NCI-H82 (cell line): ENCODE measurements around the gene SUSD3.
"Not testable (repeated sequence)": the region's sequence is repeated elsewhere in the genome, so short reads cannot be mapped to it uniquely, and the experiment has no call there.

ENCODE experiments used
- DNase-seq: peaks from one replicate; lab custom pipeline; 2025; lab: John Stamatoyannopoulos, UW

The SUSD3 gene

GRCh38 chr9:93093877-93094657 is 35.6 kb downstream of the SUSD3 start:
- no peak for DNase-seq

- DNase-seq = no peak
These were observed 36.2 kb downstream of the SUSD3 start for GRCh38 chr9:93094658-93095204.

- peak; percentile 100 for DNase-seq
These were observed 37.0 kb downstream of the SUSD3 start for GRCh38 chr9:93095205-93096130.

- peak; percentile 50 for DNase-seq
These were observed 37.8 kb downstream of the SUSD3 start, which contains the start of gene CARD19 for GRCh38 chr9:93096131-93096802. CARD19 (plus strand) TSS chr9:93096217; CDS start chr9:93096346, 129 bp downstream.

GRCh38 chr9:93096811-93097382 is 38.4 kb downstream of the SUSD3 start:
- peak; percentile 50 for DNase-seq

- no peak for DNase-seq
These were observed 39.2 kb downstream of the SUSD3 start for GRCh38 chr9:93097511-93098201.

- no peak for DNase-seq
These were observed 39.9 kb downstream of the SUSD3 start for GRCh38 chr9:93098236-93098946.

- DNase-seq = no peak
These were observed 41.2 kb downstream of the SUSD3 start for GRCh38 chr9:93099551-93100275.

- no peak for DNase-seq
These were observed 41.8 kb downstream of the SUSD3 start for GRCh38 chr9:93100276-93100636.

- not testable (repeated sequence) for DNase-seq
These were observed 42.6 kb downstream of the SUSD3 start for GRCh38 chr9:93101086-93101485.

- DNase-seq = no peak
These were observed 47.1 kb downstream of the SUSD3 start for GRCh38 chr9:93105620-93106019.

- no peak for DNase-seq
These were observed 48.8 kb downstream of the SUSD3 start for GRCh38 chr9:93107151-93107824.

- no peak for DNase-seq
These were observed 49.3 kb downstream of the SUSD3 start for GRCh38 chr9:93107825-93108161.

- DNase-seq = no peak
These were observed 50.0 kb downstream of the SUSD3 start for GRCh38 chr9:93108291-93109041.

- DNase-seq = no peak
These were observed 51.9 kb downstream of the SUSD3 start for GRCh38 chr9:93110311-93110855.

- DNase-seq = no peak
These were observed 52.5 kb downstream of the SUSD3 start for GRCh38 chr9:93111001-93111370.

- no peak for DNase-seq
These were observed 53.0 kb downstream of the SUSD3 start for GRCh38 chr9:93111371-93112115.
